ENCODE measurements around the gene SLC38A5. TPM values are rescaled to one million over a fixed set of nuclear protein-coding genes. Genes with fewer than 3 reads are reported as not detected.
"Not testable (repeated sequence)": the region's sequence is repeated elsewhere in the genome, so short reads cannot be mapped to it uniquely, and the experiment has no call there.

The SLC38A5 gene
- total and polyA plus RNA-seq, 5 donors, result 0.41 to 6.5 (median 3.0) TPM

GRCh38 chrX:48456628-48457331, 13.3 kb downstream of the SLC38A5 start:
- Histone ChIP-seq H3K4me3 (ENCODE audit: low read length) (no peak overlapping the region), H3K4me1 (ENCODE audit: control insufficient read depth, insufficient read depth, low read length) (no peaks in the 10 kb centered on the region), H3K27me3 (ENCODE audit: control insufficient read depth, insufficient read depth) (no peaks in the 10 kb centered on the region), H3K27ac (ENCODE audit: low read length) (no peak overlapping the region), H3K9me3 (ENCODE audit: control insufficient read depth, low read length) (no peaks in the 10 kb centered on the region)
- intact Hi-C loops (cut with DNase I), result no loop called here
- WGBS, result 84% methylated on average over 6 of the region's 6 CpGs
- no peak for DNase-seq
- no peak for ATAC-seq

GRCh38 chrX:48451708-48452107, 18.4 kb downstream of the SLC38A5 start:
- Histone ChIP-seq H3K27ac (ENCODE audit: low read length) (no peak overlapping the region), H3K9me3 (ENCODE audit: control insufficient read depth, low read length) (no peaks in the 10 kb centered on the region), H3K27me3 (ENCODE audit: control insufficient read depth, insufficient read depth) (no peaks in the 10 kb centered on the region), H3K4me3 (ENCODE audit: low read length) (no peak overlapping the region), H3K4me1 (ENCODE audit: control insufficient read depth, insufficient read depth, low read length) (no peaks in the 10 kb centered on the region)
- intact Hi-C loops (cut with DNase I), result no loop called here
- ATAC-seq (no peak), DNase-seq (no peak)
- 42% methylated on average over 4 of the region's 4 CpGs for WGBS

DNA sequence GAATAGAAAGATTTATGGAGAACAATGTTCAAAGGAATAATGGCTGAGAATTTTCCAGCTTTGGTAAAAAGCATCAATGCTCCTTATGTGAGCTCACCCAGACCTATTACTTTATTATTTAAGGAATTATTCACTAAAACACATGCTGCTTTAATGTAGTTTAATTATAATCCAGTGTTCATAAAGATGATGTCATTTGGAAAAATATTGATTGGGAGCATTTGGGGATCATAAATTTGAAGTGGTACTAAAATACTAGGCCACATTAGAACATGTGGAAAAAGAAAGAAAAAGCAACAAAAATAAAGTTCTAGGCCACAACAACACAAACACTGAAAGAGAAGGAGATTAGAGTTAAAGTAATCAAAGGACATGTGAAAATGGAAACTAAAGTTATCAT, 20.0 kb downstream of the SLC38A5 start:
- Histone ChIP-seq H3K27me3 (ENCODE audit: control insufficient read depth, insufficient read depth) (no peaks in the 10 kb centered on the region), H3K4me1 (ENCODE audit: control insufficient read depth, insufficient read depth, low read length) (no peaks in the 10 kb centered on the region), H3K27ac (ENCODE audit: low read length) (no peak overlapping the region), H3K9me3 (ENCODE audit: control insufficient read depth, low read length) (no peaks in the 10 kb centered on the region), H3K4me3 (ENCODE audit: low read length) (no peak overlapping the region)
- intact Hi-C loops (cut with DNase I), result no loop called here
- ATAC-seq (no peak), DNase-seq (no peak)

- intact Hi-C loops (cut with DNase I), result not testable (repeated sequence)
These were observed 22.9 kb downstream of the SLC38A5 start for GRCh38 chrX:48447201-48447600.

GRCh38 chrX:48433713-48434112, 36.3 kb downstream of the SLC38A5 start:
- intact Hi-C loops (cut with DNase I); ATAC-seq; H3K9me3 ChIP-seq (ENCODE audit: control insufficient read depth, low read length); H3K4me3 ChIP-seq (ENCODE audit: low read length); H3K4me1 ChIP-seq (ENCODE audit: control insufficient read depth, insufficient read depth, low read length); H3K27me3 ChIP-seq (ENCODE audit: control insufficient read depth, insufficient read depth); DNase-seq; H3K27ac ChIP-seq (ENCODE audit: low read length): not testable (repeated sequence)
- 83% methylated on average over 13 of the region's 13 CpGs for WGBS

More at GRCh38 chrX:48447201-48447600, 22.9 kb downstream of the SLC38A5 start:
- H3K27ac ChIP-seq (ENCODE audit: low read length); ATAC-seq; H3K27me3 ChIP-seq (ENCODE audit: control insufficient read depth, insufficient read depth); H3K9me3 ChIP-seq (ENCODE audit: control insufficient read depth, low read length); H3K4me1 ChIP-seq (ENCODE audit: control insufficient read depth, insufficient read depth, low read length); H3K4me3 ChIP-seq (ENCODE audit: low read length); DNase-seq: not testable (repeated sequence)
- WGBS, result 94% methylated on average over 6 of the region's 6 CpGs

DNA sequence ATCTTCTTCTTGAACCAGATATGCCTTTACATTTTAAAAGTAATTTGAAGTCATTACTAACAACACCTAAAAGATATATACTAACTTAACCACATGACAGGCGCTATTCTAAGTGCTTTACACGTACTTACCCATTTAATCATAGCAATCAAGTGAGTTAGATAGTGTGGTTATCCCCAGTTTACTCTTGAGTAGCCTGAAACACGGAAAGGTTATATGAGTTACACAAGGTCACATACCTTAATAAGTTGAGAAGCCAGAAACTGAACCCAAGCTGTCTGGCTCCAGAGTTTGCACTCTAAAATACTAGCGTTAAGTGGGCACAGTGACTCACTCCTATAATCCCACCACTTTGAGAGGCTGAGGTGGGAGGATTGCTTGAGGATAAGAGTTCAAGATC, 39.9 kb downstream of the SLC38A5 start:
- intact Hi-C loops (cut with DNase I), result not testable (repeated sequence)

DNA sequence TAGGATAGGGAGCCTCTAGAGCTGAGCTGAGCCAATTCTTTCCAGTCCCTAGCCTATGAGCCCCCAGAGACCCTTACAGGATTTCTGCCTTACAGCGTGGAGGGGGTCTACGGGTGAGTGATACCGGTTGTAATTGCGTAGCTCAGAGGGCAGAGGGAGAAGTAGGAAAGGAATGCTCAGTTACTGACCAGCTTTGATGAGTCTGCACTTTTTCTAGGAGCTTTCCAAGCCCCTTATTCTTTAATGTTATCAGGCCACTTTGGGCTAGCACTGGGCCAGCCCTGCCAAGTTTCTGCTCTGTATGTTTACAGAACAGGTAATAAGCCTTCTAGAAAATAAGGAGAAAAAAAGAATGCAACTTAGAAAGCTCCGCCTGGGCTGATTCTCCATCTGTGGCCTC, 40.5 kb downstream of the SLC38A5 start:
- 55% methylated on average over 5 of the region's 5 CpGs for WGBS
- intact Hi-C loops (cut with DNase I), result not testable (repeated sequence)

More for the DNA sequence above, 39.9 kb downstream of the SLC38A5 start:
- not testable (repeated sequence) for H3K4me1 ChIP-seq (ENCODE audit: control insufficient read depth, insufficient read depth, low read length); DNase-seq; H3K4me3 ChIP-seq (ENCODE audit: low read length); H3K9me3 ChIP-seq (ENCODE audit: control insufficient read depth, low read length); ATAC-seq; H3K27ac ChIP-seq (ENCODE audit: low read length); H3K27me3 ChIP-seq (ENCODE audit: control insufficient read depth, insufficient read depth)
- WGBS, result 71% methylated on average over 4 of the region's 4 CpGs

GRCh38 chrX:48427027-48427716, 42.9 kb downstream of the SLC38A5 start:
- WGBS, result no CpG with 5 or more reads among the region's 12 CpGs
- H3K27me3 ChIP-seq (ENCODE audit: control insufficient read depth, insufficient read depth); H3K4me3 ChIP-seq (ENCODE audit: low read length); H3K27ac ChIP-seq (ENCODE audit: low read length); intact Hi-C loops (cut with DNase I); H3K9me3 ChIP-seq (ENCODE audit: control insufficient read depth, low read length); ATAC-seq; DNase-seq; H3K4me1 ChIP-seq (ENCODE audit: control insufficient read depth, insufficient read depth, low read length): not testable (repeated sequence)

More for the DNA sequence above, 40.5 kb downstream of the SLC38A5 start:
- not testable (repeated sequence) for H3K27ac ChIP-seq (ENCODE audit: low read length); H3K9me3 ChIP-seq (ENCODE audit: control insufficient read depth, low read length); H3K4me1 ChIP-seq (ENCODE audit: control insufficient read depth, insufficient read depth, low read length); H3K27me3 ChIP-seq (ENCODE audit: control insufficient read depth, insufficient read depth); ATAC-seq; DNase-seq; H3K4me3 ChIP-seq (ENCODE audit: low read length)

GRCh38 chrX:48411860-48412259, 58.2 kb downstream of the SLC38A5 start, which contains the start of gene SSX4B:
SSX4B (minus strand) TSS chrX:48411960; CDS start chrX:48411372, 588 bp downstream.
- DNase-seq; H3K27ac ChIP-seq (ENCODE audit: low read length); H3K27me3 ChIP-seq (ENCODE audit: control insufficient read depth, insufficient read depth); H3K9me3 ChIP-seq (ENCODE audit: control insufficient read depth, low read length); ATAC-seq; intact Hi-C loops (cut with DNase I); H3K4me3 ChIP-seq (ENCODE audit: low read length); H3K4me1 ChIP-seq (ENCODE audit: control insufficient read depth, insufficient read depth, low read length): not testable (repeated sequence)
- no CpG with 5 or more reads among the region's 15 CpGs for WGBS

Data from right cardiac atrium (tissue), 5 donors.